Common myeloid progenitor, CD34-positive (primary cell): Measurements from ENCODE around the gene TMED6. TPM values are rescaled to one million over a fixed set of nuclear protein-coding genes. Genes with fewer than 3 reads are reported as not detected.
A peak's percentile ranks its signal among the peaks of the same experiment; 100 is the strongest.

Experiments
- CTCF ChIA-PET: fragments of 350-600 bp; sonication (Branson Sonifier 250); formaldehyde crosslinking; loops from one replicate; lab custom pipeline; 2021; ENCODE audit warnings: antibody characterized with exemption; lab: Charles Lee
- POLR2A ChIA-PET: fragments of 350-600 bp; sonication (Branson Sonifier 250); formaldehyde crosslinking; loops from one replicate; lab custom pipeline; 2021; ENCODE audit warnings: antibody characterized with exemption; lab: Charles Lee
- DNase-seq, 3 donors: peaks; one replicate each; pipeline versions ENCODE4 v3.0.0 to v3.0.0-alpha.2; 2013
- H3K27ac ChIP-seq, 2 experiments: 1 replicate in 1 of 2; 2 replicates in 1 of 2; pipeline ENCODE4 v1.7.0; 2013; ENCODE audit warnings: inconsistent platforms in 2 of 2, low read length in 2 of 2, mild to moderate bottlenecking in 2 of 2, low read depth in 1 of 2, moderate library complexity in 1 of 2; ENCODE audit not compliant: severe bottlenecking in 2 of 2, insufficient read depth in 1 of 2, poor library complexity in 1 of 2
- H3K27me3 ChIP-seq, 5 experiments: replicated peaks in 2 of 5; 1 replicate in 3 of 5; 2 replicates in 2 of 5; pipeline versions ENCODE4 v1.6.1 to v1.7.0; 2013; ENCODE audit warnings: low read length in 4 of 5, mild to moderate bottlenecking in 2 of 5, moderate library complexity in 2 of 5, inconsistent platforms in 1 of 5; ENCODE audit not compliant: insufficient read depth in 5 of 5, control insufficient read depth in 4 of 5
- H3K36me3 ChIP-seq, 4 experiments: 1 replicate in 2 of 4; 2 replicates in 2 of 4; pipeline versions ENCODE4 v1.6.1 to v1.7.0; 2013; ENCODE audit warnings: low read length in 3 of 4, control low read depth in 1 of 4, mild to moderate bottlenecking in 1 of 4; ENCODE audit not compliant: control insufficient read depth in 4 of 4, insufficient read depth in 4 of 4
- H3K4me1 ChIP-seq, 4 experiments: 1 replicate in 3 of 4; 2 replicates in 1 of 4; pipeline versions ENCODE4 v1.6.1 to v1.7.1; 2013; ENCODE audit warnings: low read length in 3 of 4, mild to moderate bottlenecking in 3 of 4, control low read depth in 1 of 4, inconsistent platforms in 1 of 4, moderate library complexity in 1 of 4; ENCODE audit not compliant: control insufficient read depth in 4 of 4, insufficient read depth in 4 of 4; ENCODE audit errors: control extremely low read depth in 1 of 4
- H3K4me3 ChIP-seq, 7 experiments: 1 replicate in 4 of 7; 2 replicates in 3 of 7; pipeline versions ENCODE4 v1.5.1 to v1.7.0; 2013; ENCODE audit warnings: mild to moderate bottlenecking in 7 of 7, low read length in 6 of 7, moderate library complexity in 6 of 7, inconsistent platforms in 2 of 7, low read depth in 2 of 7, control low read depth in 1 of 7; ENCODE audit not compliant: insufficient read depth in 4 of 7, control insufficient read depth in 1 of 7; ENCODE audit errors: extremely low read depth in 1 of 7
- H3K9me3 ChIP-seq, 5 experiments: 1 replicate in 4 of 5; 2 replicates in 1 of 5; pipeline versions ENCODE4 v1.6.1 to v1.7.1; 2013; ENCODE audit warnings: low read length in 4 of 5, mild to moderate bottlenecking in 2 of 5, inconsistent platforms in 1 of 5, low read depth in 1 of 5, moderate library complexity in 1 of 5; ENCODE audit not compliant: control insufficient read depth in 4 of 5, insufficient read depth in 2 of 5; ENCODE audit errors: control extremely low read depth in 1 of 5
- WGBS: methylation state at CpG from one replicate; pipeline ENCODE4 v1.1.5; 2013; ENCODE audit not compliant: insufficient coverage; 5-methylcytosine and 5-hydroxymethylcytosine counted together
- polyA plus RNA-seq: library from polyadenylated mRNA; unstranded; fragments of 120-200 nt; gene quantifications from one replicate; pipeline ENCODE4 v1.2.1, GENCODE V29; 2013

The TMED6 gene
- polyA plus RNA-seq = 0.57 TPM

DNA sequence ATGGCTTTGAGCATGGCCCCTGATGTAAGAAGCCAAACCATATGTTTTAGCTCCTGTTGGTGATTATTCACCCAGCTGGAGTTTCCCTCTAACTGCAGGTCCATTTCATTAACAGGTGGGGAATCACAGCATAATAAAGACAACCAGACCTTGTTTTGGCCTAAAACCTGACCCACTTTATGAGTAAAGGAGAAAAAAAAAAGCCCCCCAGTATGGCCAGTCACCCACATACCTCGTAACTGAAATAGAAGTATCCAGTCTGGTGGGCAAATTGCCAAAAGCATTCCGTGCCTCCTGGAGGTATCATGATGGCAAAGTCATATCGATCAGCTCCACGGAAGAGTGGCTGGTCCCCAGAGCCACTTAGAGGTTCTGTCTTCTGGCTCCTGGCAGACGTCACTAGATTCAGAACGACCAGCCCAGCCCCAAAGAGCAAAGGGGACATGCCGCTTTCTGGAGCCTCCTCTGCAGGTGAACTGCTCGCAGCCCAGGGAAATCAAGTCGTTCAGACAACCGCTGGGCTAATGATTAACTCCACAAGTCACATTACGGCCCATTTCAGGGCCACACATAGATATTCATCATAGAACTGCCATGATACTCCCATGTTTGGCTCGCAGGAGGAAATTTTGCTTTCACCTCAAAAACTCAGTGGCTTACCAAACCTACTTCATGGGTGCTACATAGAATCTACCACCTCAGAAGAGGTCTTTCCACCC, at the start of gene TMED6:
TSS of gene TMED6 (minus strand) at position 478 of the 719 bp plus-strand sequence. CDS start at position 445, 33 bp downstream.
- Histone ChIP-seq H3K27ac (peak within 1 kb of the TSS in 1 of 2 experiments; percentile 22), H3K4me3 (no peak within 1 kb of the TSS), H3K36me3 (peaks cover 11 to 53% (median 31%) of the 10 kb centered on the region in 4 experiments), H3K9me3 (no peaks in the 10 kb centered on the region), H3K4me1 (peaks cover 0 to 4% (median 3%) of the 10 kb centered on the region in 4 experiments), H3K27me3 (no peaks in the 10 kb centered on the region)
- ChIA-PET POLR2A (interaction anchor here (0.6 kb wide), 2 partner anchors 30 to 52 kb away, joined by 4 read pairs; no protein-coding TSS in a partner anchor), CTCF (no interaction called here)
- WGBS = 94% methylated on average over 8 of the region's 12 CpGs
- DNase-seq = no peak

DNA sequence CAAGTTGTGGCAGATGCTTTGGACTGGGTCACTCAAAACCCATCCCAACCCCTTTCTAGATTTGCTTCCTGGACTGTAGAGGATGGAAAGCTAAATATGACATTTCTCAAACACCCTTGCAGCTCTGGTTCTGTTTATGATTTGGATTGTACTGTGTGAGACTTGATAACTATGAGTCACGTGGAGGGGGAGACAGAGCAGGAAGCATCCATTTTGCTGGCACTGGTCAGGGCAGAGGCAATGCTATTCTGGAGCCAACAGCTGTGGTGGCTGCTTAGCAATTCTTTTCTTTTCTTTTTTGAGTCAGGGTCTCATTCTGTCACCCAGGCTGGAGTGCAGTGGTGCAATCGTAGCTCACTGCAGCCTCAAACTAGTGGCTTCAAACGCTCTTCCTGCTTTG, 47.8 kb upstream of the TMED6 start:
- POLR2A ChIA-PET = no interaction called here
- Histone ChIP-seq H3K27ac (no peak overlapping the region), H3K9me3 (no peaks in the 10 kb centered on the region), H3K27me3 (no peaks in the 10 kb centered on the region), H3K4me1 (peaks cover 0 to 18% (median 15%) of the 10 kb centered on the region in 4 experiments), H3K36me3 (no peaks in the 10 kb centered on the region), H3K4me3 (no peak overlapping the region)
- CTCF ChIA-PET = interaction anchor here (0.9 to 2.3 kb wide), 9 partner anchors 13 to 249 kb away, joined by 3 to 7 read pairs (median 3); partner anchors contain the start of genes CYB5B and TERF2
- peak in 1 of 3 donors; percentile 14 for DNase-seq
- 88% methylated on average over 3 of the region's 3 CpGs for WGBS

DNA sequence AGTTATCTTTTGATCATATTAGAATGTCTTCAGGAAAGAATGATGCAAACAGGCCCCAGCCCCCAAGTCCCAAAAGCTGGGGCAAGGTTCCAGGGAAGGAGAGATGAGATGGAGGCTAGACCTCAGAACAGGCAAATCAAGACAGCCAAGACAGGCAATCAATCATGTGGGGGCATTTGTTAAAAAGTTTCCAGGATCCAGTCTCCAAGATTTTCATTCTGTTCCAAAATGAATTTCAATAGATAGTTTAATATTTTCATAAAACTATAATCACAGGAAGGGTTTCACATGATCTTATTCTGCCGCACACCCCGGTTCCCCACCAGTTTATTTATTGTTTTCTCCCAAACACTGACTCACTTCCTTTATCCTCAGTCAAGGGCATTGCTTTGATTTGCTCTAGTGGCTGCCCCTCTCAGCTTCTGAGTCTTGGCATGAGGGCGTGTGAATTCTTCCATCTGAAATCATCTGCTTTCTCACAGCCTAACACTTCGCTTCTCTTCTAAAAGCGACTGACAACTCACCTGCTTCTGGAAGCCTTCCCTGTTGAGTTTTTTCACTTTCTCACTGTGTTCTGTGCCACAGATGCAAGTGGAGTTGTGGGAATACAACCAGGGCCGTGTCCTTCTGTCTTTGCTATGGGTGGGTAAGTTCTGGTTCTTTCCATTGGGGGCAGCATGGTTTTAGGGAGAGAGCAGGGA, 46.4 kb upstream of the TMED6 start:
- Histone ChIP-seq H3K9me3 (no peaks in the 10 kb centered on the region), H3K36me3 (no peaks in the 10 kb centered on the region), H3K4me3 (no peak overlapping the region), H3K27me3 (no peaks in the 10 kb centered on the region), H3K4me1 (peaks cover 0 to 18% (median 15%) of the 10 kb centered on the region in 4 experiments), H3K27ac (no peak overlapping the region)
- ChIA-PET CTCF (interaction anchor here (0.7 to 2.7 kb wide), 17 partner anchors 11 to 358 kb away, joined by 3 to 11 read pairs (median 4); partner anchors contain the start of gene TERF2), POLR2A (no interaction called here)
- 92% methylated on average over 5 of the region's 6 CpGs for WGBS
- DNase-seq = peak; percentile 52 to 54 (median 53)

DNA sequence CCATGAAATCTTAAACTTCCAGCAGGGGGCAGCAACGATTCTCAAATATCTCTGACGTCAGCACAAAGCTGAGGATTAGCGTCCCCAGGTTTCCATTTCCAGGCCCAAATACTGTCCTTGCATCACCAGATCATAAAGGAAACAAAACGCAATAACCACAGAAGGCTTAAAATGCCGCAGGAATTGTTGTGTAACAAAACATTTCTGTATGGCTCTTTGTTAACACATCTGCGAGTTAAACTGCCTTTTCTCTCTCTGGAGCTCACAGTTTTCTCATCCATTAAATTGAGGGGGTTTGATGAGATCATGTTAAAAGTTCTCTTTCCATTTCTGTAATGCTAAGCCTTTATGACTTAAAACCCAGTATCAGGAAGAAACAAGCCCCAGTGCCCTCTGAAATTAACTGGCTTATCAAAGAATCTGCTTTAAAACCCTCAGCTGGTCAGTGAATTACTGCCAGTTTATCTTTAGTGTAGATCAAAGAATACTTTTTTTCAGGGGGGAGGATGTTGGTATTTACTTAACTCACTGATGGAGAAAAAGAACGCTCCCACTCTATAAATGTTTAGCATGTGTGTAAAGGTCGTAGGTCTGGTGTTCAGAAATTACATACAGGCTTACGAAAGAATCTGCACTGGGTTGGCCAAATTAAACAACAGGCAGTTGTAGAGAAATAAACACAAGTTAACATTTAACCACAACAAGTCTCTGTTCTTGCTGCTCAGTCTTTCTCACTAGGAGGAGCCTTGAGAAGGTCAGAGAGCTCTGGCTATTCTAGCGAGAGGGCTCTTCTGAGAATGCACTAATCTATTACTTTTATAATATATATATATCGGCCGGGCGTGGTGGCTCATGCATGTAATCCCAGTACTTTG, 44.8 kb upstream of the TMED6 start:
- H3K4me3 ChIP-seq = no peak overlapping the region
- DNase-seq = peak; percentile 90 to 95 (median 92)
- POLR2A ChIA-PET = interaction anchor here (0.7 kb wide), 1 partner anchor 168 kb away, joined by 3 read pairs; no protein-coding TSS in a partner anchor

DNA sequence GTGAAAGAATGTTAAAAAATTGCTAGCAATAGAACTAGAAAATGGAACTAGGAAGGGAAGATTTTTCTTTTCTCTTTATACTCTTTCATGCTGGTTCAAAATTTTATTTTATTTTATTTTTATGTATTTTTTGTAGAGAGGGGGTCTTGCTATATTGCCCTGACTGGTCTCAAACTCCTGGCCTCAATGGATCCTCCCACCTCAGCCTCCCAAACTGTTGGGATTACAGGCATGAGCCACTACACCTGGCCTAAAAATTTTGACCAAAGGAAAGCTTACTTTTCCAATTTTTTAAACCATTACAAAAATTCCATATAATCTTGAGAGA, 44.2 kb upstream of the TMED6 start:
- no peak for DNase-seq
- no peaks in the 10 kb centered on the region for H3K36me3 ChIP-seq
- no peaks in the 10 kb centered on the region for H3K9me3 ChIP-seq
- H3K27ac ChIP-seq = no peak overlapping the region
- peaks cover 0 to 8% (median 7%) of the 10 kb centered on the region in 4 experiments for H3K4me1 ChIP-seq
- CTCF ChIA-PET = interaction anchor here (0.7 to 2.7 kb wide), 19 partner anchors 9 to 358 kb away, joined by 3 to 11 read pairs (median 4); partner anchors contain the start of genes NOB1 and TERF2
- POLR2A ChIA-PET = interaction anchor here (0.7 kb wide), 1 partner anchor 168 kb away, joined by 3 read pairs; no protein-coding TSS in a partner anchor
- H3K27me3 ChIP-seq = no peaks in the 10 kb centered on the region
- no peak overlapping the region for H3K4me3 ChIP-seq

More for the DNA sequence above, 44.8 kb upstream of the TMED6 start:
- no peaks in the 10 kb centered on the region for H3K27me3 ChIP-seq
- H3K36me3 ChIP-seq = no peaks in the 10 kb centered on the region
- CTCF ChIA-PET = interaction anchor here (0.7 to 2.7 kb wide), 22 partner anchors 8 to 358 kb away, joined by 3 to 11 read pairs (median 4); partner anchors contain the start of genes NOB1 and TERF2
- H3K9me3 ChIP-seq = no peaks in the 10 kb centered on the region
- peaks cover 0 to 8% (median 7%) of the 10 kb centered on the region in 4 experiments for H3K4me1 ChIP-seq
- peak overlapping the region in 1 of 2 experiments; percentile 56 for H3K27ac ChIP-seq
- 0% methylated on average over 4 of the region's 13 CpGs for WGBS
